GM10248 (cell line): ENCODE data around the gene MAPK10.
A peak's percentile ranks its signal among the peaks of the same experiment; 100 is the strongest.
"Not testable (repeated sequence)": the region's sequence is repeated elsewhere in the genome, so short reads cannot be mapped to it uniquely, and the experiment has no call there.

ENCODE experiments used
- CTCF ChIA-PET: fragments of 300-600 bp; sonication (Branson Sonifier 250); formaldehyde crosslinking; extraction: SDS; loops from one replicate; lab custom pipeline; 2021; ENCODE audit warnings: antibody characterized with exemption; lab: Yijun Ruan, JAX
- POLR2A ChIA-PET: fragments of 350-650 bp; sonication (Branson Sonifier 250); formaldehyde crosslinking; extraction: SDS; loops from one replicate; lab custom pipeline; 2020; ENCODE audit warnings: antibody characterized with exemption; lab: Yijun Ruan, JAX
- DNase-seq: peaks from one replicate; pipeline ENCODE4 v3.0.0; 2012; ENCODE audit errors: extremely low spot score
- TF ChIP-seq, protein P1 (sequence below): IDR thresholded peaks from 2 replicates; pipeline ENCODE4 v1.5.1; 2012; ENCODE audit warnings: mild to moderate bottlenecking, low read depth; ENCODE audit errors: extremely low read depth, missing control alignments, control extremely low read depth

MAPK10 gene

GRCh38 chr4:86031927-86032326, 327.9 kb downstream of the MAPK10 start:
- ChIA-PET CTCF (interaction anchor here (1.0 to 2.7 kb wide), 3 partner anchors 9 to 18 kb away, joined by 3 to 6 read pairs (median 6); no protein-coding TSS in a partner anchor), POLR2A (no interaction called here)
- no peak for DNase-seq
- TF ChIP-seq, protein P1, sequence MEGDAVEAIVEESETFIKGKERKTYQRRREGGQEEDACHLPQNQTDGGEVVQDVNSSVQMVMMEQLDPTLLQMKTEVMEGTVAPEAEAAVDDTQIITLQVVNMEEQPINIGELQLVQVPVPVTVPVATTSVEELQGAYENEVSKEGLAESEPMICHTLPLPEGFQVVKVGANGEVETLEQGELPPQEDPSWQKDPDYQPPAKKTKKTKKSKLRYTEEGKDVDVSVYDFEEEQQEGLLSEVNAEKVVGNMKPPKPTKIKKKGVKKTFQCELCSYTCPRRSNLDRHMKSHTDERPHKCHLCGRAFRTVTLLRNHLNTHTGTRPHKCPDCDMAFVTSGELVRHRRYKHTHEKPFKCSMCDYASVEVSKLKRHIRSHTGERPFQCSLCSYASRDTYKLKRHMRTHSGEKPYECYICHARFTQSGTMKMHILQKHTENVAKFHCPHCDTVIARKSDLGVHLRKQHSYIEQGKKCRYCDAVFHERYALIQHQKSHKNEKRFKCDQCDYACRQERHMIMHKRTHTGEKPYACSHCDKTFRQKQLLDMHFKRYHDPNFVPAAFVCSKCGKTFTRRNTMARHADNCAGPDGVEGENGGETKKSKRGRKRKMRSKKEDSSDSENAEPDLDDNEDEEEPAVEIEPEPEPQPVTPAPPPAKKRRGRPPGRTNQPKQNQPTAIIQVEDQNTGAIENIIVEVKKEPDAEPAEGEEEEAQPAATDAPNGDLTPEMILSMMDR: no peak

GRCh38 chr4:86026720-86027119, 333.1 kb downstream of the MAPK10 start:
- TF ChIP-seq, protein P1: no peak
- DNase-seq: no peak
- CTCF ChIA-PET: no interaction called here
- POLR2A ChIA-PET: no interaction called here

DNA sequence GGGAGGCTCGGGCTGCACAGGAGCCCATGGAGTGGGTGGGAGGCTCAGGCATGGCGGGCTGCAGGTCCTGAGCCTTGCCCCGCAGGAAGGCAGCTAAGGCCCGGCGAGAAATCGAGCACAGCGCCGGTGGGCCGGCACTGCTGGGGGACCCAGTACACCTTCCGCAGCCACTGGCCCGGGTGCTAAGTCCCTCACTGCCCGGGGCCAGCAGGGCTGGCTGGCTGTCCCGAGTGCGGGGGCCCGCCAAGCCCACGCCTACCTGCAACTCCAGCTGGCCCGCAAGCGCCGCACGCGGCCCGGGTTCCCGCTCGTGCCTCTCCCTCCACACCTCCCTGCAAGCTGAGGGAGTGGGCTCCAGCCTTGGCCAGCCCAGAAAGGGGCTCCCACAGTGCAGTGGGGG, 338.2 kb downstream of the MAPK10 start:
- CTCF ChIA-PET: interaction anchor here (0.9 to 2.0 kb wide), 2 partner anchors 10 to 17 kb away, joined by 3 to 6 read pairs; no protein-coding TSS in a partner anchor
- DNase-seq, POLR2A ChIA-PET: not testable (repeated sequence)

DNA sequence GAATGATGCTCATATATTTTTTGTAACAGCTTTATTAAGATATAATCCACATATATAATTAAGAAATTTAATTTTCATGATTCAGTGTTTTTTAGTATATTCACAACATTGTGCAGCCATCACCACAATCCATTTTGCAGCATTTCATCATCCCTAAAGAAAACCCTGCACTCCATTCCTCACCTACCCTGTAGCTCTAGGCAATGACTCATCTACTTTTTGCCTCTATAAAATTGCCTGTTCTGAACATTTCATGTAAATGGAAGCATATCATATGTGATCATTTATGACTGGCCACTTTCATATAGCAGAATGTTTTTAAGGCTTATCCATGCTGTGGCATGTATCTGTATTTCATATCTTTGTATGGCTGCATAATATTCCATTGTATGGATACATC, 339.9 kb downstream of the MAPK10 start:
- DNase-seq: no peak
- TF ChIP-seq, protein P1: no peak
- POLR2A ChIA-PET: no interaction called here
- CTCF ChIA-PET: interaction anchor here (1.5 kb wide), 1 partner anchor 10 kb away, joined by 6 read pairs; no protein-coding TSS in a partner anchor

DNA sequence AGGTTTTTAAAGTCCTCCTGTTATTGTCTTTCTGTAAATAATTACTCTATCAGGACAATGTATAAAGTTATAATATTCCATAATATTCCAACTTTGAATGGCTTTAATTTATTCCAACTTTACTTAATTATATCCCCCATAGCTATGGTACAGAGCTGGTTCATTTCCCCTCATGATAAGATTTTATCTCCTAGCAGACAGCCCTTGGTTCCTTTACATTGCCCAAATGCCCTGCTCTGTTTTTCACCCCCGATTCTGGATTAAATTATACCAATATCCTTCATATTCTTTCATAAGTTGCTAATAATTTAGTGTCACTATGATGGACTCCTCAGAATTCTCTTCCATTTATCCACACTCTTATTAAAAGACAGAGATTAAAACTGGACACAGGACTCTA, 340.5 kb downstream of the MAPK10 start:
- no peak for DNase-seq
- ChIA-PET CTCF (interaction anchor here (1.5 kb wide), 1 partner anchor 10 kb away, joined by 6 read pairs; no protein-coding TSS in a partner anchor), POLR2A (no interaction called here)
- TF ChIP-seq, protein P1: no peak

DNA sequence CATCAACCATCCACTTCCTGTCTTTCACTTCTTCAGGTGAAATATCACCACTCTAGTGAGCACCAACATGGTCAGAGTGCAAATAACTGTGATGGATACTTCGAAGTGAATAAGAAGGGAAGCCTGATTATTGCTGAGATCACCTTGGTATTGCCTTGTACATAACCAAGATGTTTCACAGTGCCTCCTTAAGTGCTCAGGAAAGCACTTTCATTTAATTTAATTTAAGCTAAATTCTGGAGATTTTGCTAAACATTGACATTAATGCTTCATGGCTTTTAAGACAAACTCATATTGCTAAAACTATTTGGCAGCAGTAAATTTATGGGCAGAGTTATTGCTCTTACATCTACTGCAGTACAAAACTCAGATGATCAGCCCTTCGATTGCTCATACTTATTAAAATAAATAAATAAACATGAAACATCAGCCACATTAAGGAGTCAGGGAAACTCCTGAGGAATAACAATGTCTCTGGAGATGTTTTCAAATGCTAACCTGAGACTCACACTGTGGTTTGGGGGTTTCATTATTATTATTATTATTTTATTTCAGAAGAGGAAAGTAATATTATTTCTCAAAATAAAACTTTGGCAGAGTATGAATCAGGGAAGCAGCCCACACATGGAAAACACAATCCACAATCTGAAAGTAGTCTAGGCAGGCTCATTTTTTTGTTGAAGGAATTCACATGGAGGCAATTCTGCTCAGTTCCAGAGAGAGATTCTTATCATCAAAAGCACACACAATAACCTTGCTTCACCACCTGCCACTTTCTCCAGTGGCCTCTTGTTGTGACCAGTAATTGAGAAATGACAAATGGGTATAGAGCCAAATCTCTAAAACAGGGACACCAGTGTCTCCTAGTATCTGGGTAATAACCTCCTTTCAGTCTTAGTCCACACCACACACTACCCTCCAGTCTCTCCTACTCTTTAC, 344.2 kb downstream of the MAPK10 start:
- TF ChIP-seq, protein P1: no peak
- CTCF ChIA-PET: interaction anchor here (0.9 to 1.3 kb wide), 3 partner anchors 9 to 29 kb away, joined by 3 read pairs; no protein-coding TSS in a partner anchor
- no peak for DNase-seq

GRCh38 chr4:86014599-86014998, 345.3 kb downstream of the MAPK10 start:
- CTCF ChIA-PET: interaction anchor here (0.9 to 1.3 kb wide), 2 partner anchors 10 to 30 kb away, joined by 3 read pairs; no protein-coding TSS in a partner anchor

More for the DNA sequence above, 344.2 kb downstream of the MAPK10 start:
- POLR2A ChIA-PET: no interaction called here

More at GRCh38 chr4:86014599-86014998, 345.3 kb downstream of the MAPK10 start:
- peak; percentile 25 for DNase-seq
- TF ChIP-seq, protein P1: no peak
- POLR2A ChIA-PET: no interaction called here
